OCI-LY7 (cell line): ENCODE measurements around the gene SLC9C2. TPM values are rescaled to one million over a fixed set of nuclear protein-coding genes. Genes with fewer than 3 reads are reported as not detected.
A peak's percentile ranks its signal among the peaks of the same experiment; 100 is the strongest.

Experiments
- BruUV-seq: library from RNA; stranded (reverse); fragments of 400-500 nt; replicated peaks from 2 replicates; lab custom pipeline; 2021; lab: Mats Ljungman, UMichigan
- CTCF ChIA-PET: fragments of 300-600 bp; sonication (Branson Sonifier 250); formaldehyde crosslinking; loops from one replicate; lab custom pipeline; 2022; ENCODE audit warnings: antibody characterized with exemption; ENCODE audit not compliant: unreplicated experiment; lab: Charles Lee
- POLR2A ChIA-PET: fragments of 300-600 bp; sonication (Branson Sonifier 250); formaldehyde crosslinking; loops from one replicate; lab custom pipeline; 2022; ENCODE audit warnings: antibody characterized with exemption; lab: Charles Lee
- DNase-seq: peaks from one replicate; pipeline ENCODE4 v3.0.0-alpha.2; 2015; ENCODE audit warnings: low spot score
- H2AFZ ChIP-seq: fragments of 200-600 bp; sonication (generic), shearing (Covaris generic); 2 replicates; pipeline ENCODE4 v1.6.1; 2014; ENCODE audit warnings: mild to moderate bottlenecking, antibody characterized with exemption, low read length, moderate library complexity
- H3K27ac ChIP-seq: fragments of 200-600 bp; sonication (generic); 2 replicates; pipeline ENCODE4 v1.5.1; 2014; ENCODE audit warnings: mixed run types, low read depth, mild to moderate bottlenecking, moderate library complexity, low read length, inconsistent platforms; ENCODE audit not compliant: poor library complexity, severe bottlenecking
- H3K36me3 ChIP-seq: fragments of 200-600 bp; sonication (generic); 2 replicates; pipeline ENCODE4 v1.6.1; 2014; ENCODE audit warnings: mild to moderate bottlenecking, antibody characterized with exemption, low read length, moderate library complexity, mixed read lengths; ENCODE audit not compliant: insufficient read depth
- H3K4me1 ChIP-seq: fragments of 200-600 bp; sonication (generic); 2 replicates; pipeline ENCODE4 v1.5.1; 2014; ENCODE audit warnings: mild to moderate bottlenecking, low read length; ENCODE audit not compliant: insufficient read depth, poor library complexity, severe bottlenecking
- H3K4me2 ChIP-seq: fragments of 200-600 bp; sonication (generic); 2 replicates; pipeline ENCODE4 v1.6.1; 2014; ENCODE audit warnings: mild to moderate bottlenecking, low read length
- H3K4me3 ChIP-seq: fragments of 200-600 bp; sonication (generic); 2 replicates; pipeline ENCODE4 v1.5.1; 2014; ENCODE audit warnings: mild to moderate bottlenecking, low read depth, low read length; ENCODE audit not compliant: poor library complexity, severe bottlenecking
- H3K79me2 ChIP-seq: fragments of 200-600 bp; sonication (generic); 2 replicates; pipeline ENCODE4 v1.6.1; 2016; ENCODE audit warnings: low read depth, mild to moderate bottlenecking, low read length, moderate library complexity, mixed read lengths; ENCODE audit not compliant: insufficient read depth
- H3K9me2 ChIP-seq: fragments of 200-600 bp; sonication (generic); 2 replicates; pipeline ENCODE4 v1.6.1; 2016; ENCODE audit warnings: mild to moderate bottlenecking, low read length, mixed read lengths; ENCODE audit not compliant: insufficient read depth
- H3K9me3 ChIP-seq: fragments of 200-600 bp; sonication (generic); 2 replicates; pipeline ENCODE4 v1.6.1; 2014; ENCODE audit warnings: mild to moderate bottlenecking, mixed run types, low read length, mixed read lengths
- H4K20me1 ChIP-seq: fragments of 200-600 bp; sonication (generic); 2 replicates; pipeline ENCODE4 v1.6.1; 2014; ENCODE audit warnings: mild to moderate bottlenecking, antibody characterized with exemption, low read length, moderate library complexity, mixed read lengths; ENCODE audit not compliant: insufficient read depth
- EZH2phosphoT487 ChIP-seq: fragments of 200-600 bp; sonication (generic); IDR thresholded peaks from 2 replicates; pipeline ENCODE4 v1.6.1; 2018; ENCODE audit warnings: low read depth, borderline replicate concordance, mild to moderate bottlenecking, mixed run types, antibody characterized with exemption, low read length, moderate library complexity, mixed read lengths
- intact Hi-C: fragments of 100-400 bp; cut with micrococcal nuclease; formaldehyde crosslinking; loops from one replicate; pipeline ENCODE4 v1.10.0; 2022; ENCODE audit not compliant: unreplicated experiment
- total RNA-seq, 2 experiments: library from RNA; depleted of rRNA in 1 of 2; stranded (reverse); fragments of >200 nt in 1 of 2; shearing (Covaris generic) in 1 of 2; gene quantifications; 2 replicates each; pipeline ENCODE4 v1.2.3, GENCODE V29; 2014 to 2022
- TF ChIP-seq, protein P1 (sequence below): fragments of 200-600 bp; sonication (generic); conservative IDR thresholded peaks from 2 replicates; pipeline ENCODE4 v1.5.1; 2014; ENCODE audit warnings: mild to moderate bottlenecking, antibody characterized with exemption, low read length, moderate library complexity, mixed read lengths

SLC9C2 gene
- total RNA-seq, 2 experiments from 2014 or later, result not detected

DNA sequence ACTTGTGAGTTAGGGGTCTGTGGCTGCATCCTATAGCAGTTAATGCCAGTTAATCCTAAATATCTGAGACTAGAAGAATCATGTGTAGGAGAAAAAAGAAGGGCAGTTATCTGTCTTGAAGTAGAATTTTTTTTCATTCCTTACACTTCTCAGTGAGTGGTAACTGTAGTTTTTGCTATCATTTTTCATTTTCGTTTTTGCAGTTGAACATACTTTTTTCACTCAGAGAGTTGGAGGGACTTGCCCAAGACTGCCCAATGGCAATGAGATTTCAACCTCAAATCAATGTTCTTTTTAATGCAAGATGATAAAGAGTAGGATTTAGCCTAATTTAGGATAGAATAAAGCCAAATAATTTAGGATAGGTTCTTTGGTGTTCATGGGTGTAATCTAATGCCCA, 120.2 kb downstream of the SLC9C2 start:
- no peaks in the 10 kb centered on the region for H3K9me3 ChIP-seq
- H3K4me3 ChIP-seq, result no peak overlapping the region
- BruUV-seq, result no TSS peak
- no peaks in the 10 kb centered on the region for H3K9me2 ChIP-seq
- DNase-seq, result no peak
- peaks cover 86% of the 10 kb centered on the region for H3K36me3 ChIP-seq
- H3K27ac ChIP-seq, result no peak overlapping the region
- no peak overlapping the region for H2AFZ ChIP-seq
- peaks cover 14% of the 10 kb centered on the region; the same call in 1 of the 2 replicates for H4K20me1 ChIP-seq
- H3K4me1 ChIP-seq, result peaks cover 17% of the 10 kb centered on the region
- intact Hi-C loops, result no loop called here
- ChIA-PET POLR2A (no interaction called here), CTCF (no interaction called here)
- no peak overlapping the region for H3K4me2 ChIP-seq
- TF ChIP-seq, protein P1, sequence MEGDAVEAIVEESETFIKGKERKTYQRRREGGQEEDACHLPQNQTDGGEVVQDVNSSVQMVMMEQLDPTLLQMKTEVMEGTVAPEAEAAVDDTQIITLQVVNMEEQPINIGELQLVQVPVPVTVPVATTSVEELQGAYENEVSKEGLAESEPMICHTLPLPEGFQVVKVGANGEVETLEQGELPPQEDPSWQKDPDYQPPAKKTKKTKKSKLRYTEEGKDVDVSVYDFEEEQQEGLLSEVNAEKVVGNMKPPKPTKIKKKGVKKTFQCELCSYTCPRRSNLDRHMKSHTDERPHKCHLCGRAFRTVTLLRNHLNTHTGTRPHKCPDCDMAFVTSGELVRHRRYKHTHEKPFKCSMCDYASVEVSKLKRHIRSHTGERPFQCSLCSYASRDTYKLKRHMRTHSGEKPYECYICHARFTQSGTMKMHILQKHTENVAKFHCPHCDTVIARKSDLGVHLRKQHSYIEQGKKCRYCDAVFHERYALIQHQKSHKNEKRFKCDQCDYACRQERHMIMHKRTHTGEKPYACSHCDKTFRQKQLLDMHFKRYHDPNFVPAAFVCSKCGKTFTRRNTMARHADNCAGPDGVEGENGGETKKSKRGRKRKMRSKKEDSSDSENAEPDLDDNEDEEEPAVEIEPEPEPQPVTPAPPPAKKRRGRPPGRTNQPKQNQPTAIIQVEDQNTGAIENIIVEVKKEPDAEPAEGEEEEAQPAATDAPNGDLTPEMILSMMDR, result no peak
- no peak for TF ChIP-seq EZH2phosphoT487
- H3K79me2 ChIP-seq, result peaks cover 19% of the 10 kb centered on the region

DNA sequence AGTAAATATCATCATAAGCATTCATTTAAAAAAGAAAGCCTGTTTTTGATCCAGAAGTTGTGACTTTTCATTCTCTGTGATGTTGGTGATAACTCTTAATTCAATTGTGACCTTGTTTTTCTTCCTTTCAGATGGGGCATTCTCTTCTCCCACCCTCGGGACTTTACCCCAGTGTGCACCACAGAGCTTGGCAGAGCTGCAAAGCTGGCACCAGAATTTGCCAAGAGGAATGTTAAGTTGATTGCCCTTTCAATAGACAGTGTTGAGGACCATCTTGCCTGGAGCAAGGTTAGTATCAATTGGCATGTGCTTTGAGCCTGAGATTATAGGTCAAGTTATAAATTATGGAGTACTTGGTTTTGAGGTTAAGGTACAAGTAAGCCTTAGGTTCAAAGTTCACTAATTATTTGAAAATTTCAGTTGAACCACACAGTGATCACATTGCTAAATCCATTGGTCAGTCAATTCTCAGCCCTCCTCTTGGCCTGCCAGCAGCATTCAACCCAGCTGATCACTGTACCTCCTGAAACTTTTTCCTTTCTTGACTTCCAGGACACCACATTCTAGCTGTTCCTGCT, 121.6 kb downstream of the SLC9C2 start:
- H3K4me2 ChIP-seq, result no peak overlapping the region
- no peak for DNase-seq
- BruUV-seq, result no TSS peak
- intact Hi-C loops, result no loop called here
- no peaks in the 10 kb centered on the region for H3K9me2 ChIP-seq
- ChIA-PET CTCF (no interaction called here), POLR2A (interaction anchor here (0.6 kb wide), 1 partner anchor 370 kb away, joined by 3 read pairs; no protein-coding TSS in a partner anchor)
- peaks cover 14% of the 10 kb centered on the region; the same call in 1 of the 2 replicates for H4K20me1 ChIP-seq
- no peak overlapping the region for H3K4me3 ChIP-seq
- peaks cover 25% of the 10 kb centered on the region for H3K79me2 ChIP-seq
- TF ChIP-seq, protein P1, result no peak
- no peak for TF ChIP-seq EZH2phosphoT487
- H3K36me3 ChIP-seq, result peaks cover 72% of the 10 kb centered on the region
- H3K27ac ChIP-seq, result no peak overlapping the region
- peaks cover 17% of the 10 kb centered on the region for H3K4me1 ChIP-seq
- H3K9me3 ChIP-seq, result no peaks in the 10 kb centered on the region
- H2AFZ ChIP-seq, result no peak overlapping the region

DNA sequence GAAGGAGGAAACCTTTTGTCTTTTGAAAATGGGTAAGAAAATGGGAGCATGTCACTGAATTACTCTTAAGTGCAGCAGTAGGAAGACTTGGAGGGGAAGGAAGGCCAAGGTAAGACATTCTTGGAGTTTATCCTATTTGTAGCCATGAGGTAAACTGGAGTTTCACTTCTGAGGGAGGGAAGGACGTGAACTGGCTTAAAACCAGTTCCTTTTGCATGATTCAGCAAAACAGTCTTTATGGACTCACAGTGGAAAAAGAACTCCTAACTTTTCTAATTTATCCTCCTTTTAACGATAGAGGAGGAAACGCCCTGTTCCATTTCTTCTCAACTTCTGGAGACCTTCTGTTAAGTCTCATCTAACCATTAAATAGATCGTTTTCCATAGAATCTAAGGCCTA, 123.2 kb downstream of the SLC9C2 start:
- POLR2A ChIA-PET, result interaction anchor here (0.6 kb wide), 1 partner anchor 725 kb away, joined by 3 read pairs; no protein-coding TSS in a partner anchor
- DNase-seq, result no peak
- Histone ChIP-seq H3K4me3 (no peak overlapping the region), H3K9me2 (no peaks in the 10 kb centered on the region), H3K9me3 (no peaks in the 10 kb centered on the region), H3K27ac (no peak overlapping the region), H3K4me2 (peak overlapping the region; percentile 95), H3K79me2 (peaks cover 35% of the 10 kb centered on the region), H3K4me1 (peaks cover 30% of the 10 kb centered on the region), H3K36me3 (peaks cover 56% of the 10 kb centered on the region), H2AFZ (no peak overlapping the region), H4K20me1 (peaks cover 14% of the 10 kb centered on the region; the same call in 1 of the 2 replicates)
- TF ChIP-seq EZH2phosphoT487, result no peak
- TF ChIP-seq, protein P1, result no peak
- BruUV-seq, result no TSS peak
- CTCF ChIA-PET, result no interaction called here
- intact Hi-C loops, result loop anchor here (5.0 kb wide), 1 partner anchor 388 kb away; the partner anchor contains the start of genes GAS5 and ZBTB37
